GM21825 (cell line): ENCODE results near the gene PSEN2.
"Not testable (repeated sequence)": the region's sequence is repeated elsewhere in the genome, so short reads cannot be mapped to it uniquely, and the experiment has no call there.

ENCODE experiments used
- ATAC-seq: cut with Tn5 transposase; IDR thresholded peaks from one replicate; pipeline ENCODE4 v1.9.1; 2021; ENCODE audit warnings: mild to moderate bottlenecking, moderate library complexity; ENCODE audit not compliant: unreplicated experiment

Gene PSEN2

DNA sequence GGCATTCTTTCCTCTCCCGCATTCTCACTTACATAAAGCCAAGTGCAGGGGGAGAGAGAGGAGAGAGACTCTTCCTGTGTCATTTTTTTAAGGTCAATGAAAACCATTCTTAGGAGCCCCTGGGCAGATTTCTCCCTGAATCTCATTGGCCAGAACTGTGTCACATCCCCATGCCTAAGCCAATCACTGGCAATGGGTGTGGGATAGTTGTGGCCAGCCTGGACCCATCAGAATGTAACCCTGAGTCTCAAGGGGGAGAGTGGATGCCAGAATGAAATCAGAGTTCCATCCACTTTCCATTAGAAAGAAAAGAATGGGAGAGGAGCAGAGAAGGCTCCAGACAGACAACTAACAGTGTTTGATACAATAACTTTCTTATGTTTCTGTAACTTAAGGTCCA lies 38.5 kb downstream of the PSEN2 start:
- no peak for ATAC-seq

DNA sequence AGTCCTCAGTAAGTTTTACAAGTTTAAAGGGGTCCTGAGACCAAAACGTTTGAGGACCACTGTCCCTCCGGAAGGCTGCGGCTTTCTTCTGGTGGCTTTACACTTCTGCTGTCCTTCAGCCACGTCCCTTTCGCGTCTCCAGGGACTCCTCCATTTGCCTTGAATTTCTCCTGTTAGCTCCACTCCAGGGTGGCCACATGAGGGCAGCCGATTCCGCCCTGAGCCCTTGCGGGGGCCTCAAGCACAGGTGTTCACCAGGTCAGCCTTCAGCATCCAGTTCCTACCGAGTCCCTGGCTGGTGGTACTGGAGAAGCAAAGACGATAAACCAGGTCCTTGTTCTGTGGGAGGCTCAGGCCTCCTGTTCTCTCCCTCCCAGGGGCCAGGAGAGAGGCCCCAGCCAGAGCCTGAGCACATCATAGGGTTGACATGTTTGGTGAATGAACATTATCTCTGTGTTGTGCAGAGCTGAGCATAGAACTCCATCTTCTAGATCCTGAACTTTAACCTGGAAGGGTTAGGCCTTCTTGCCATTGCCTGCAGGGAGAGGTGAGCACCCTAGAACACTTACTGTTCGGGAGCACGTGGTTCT lies 42.3 kb downstream of the PSEN2 start:
- ATAC-seq, result peak; percentile 57

DNA sequence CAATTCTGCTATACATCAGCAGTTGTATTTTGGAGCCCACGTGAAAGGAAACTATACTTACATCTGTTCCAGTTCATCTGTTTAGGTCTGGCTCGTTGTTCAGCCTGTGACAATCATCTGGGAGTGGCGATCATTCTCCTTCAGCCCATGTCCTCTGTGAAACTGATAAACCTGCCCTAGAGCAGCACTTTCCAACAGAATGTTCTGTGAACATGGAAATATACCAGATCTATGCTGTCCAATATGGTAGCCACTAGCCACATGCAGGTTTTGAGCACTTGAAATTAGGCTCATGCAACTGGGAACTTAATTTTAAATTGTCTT lies 45.2 kb downstream of the PSEN2 start:
- ATAC-seq, result peak; percentile 13

DNA sequence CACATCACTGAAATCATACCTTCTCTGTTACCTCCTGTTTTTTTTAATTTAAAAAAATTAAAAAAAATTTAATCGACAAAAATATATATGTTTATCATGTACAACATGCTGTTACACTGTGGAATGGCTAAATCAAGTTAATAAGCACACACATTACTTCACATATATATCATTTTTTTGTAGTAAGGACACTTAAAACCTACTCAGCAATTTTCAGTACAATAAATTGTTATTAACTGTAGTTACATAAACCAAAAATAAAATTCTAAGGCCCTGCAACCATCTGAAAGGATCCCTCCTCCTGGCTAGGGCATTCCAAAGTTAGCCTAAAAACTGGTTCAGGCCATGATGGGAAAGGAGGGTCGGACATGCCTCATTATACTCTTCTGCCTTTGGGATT lies 46.1 kb downstream of the PSEN2 start:
- ATAC-seq, result no peak

DNA sequence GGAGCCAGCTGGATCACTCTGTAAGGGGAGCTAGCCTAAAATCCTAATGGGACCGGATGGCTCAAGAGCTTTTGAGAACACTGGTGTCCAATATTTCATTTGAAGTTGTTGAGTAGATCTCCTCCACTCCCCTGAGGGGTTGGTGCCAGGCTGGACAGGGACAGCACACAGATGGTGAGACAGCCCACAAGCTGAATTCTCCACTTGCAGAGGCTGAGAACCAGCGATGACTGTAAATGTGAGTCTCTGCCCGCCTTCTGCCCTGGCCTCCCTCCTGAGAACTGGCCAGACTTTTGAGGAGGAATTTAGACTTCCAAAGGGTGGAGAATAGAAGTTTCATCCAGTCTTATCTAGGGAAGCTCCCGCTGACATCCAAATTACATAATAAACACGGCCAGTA lies 49.2 kb downstream of the PSEN2 start:
- ATAC-seq, result no peak

DNA sequence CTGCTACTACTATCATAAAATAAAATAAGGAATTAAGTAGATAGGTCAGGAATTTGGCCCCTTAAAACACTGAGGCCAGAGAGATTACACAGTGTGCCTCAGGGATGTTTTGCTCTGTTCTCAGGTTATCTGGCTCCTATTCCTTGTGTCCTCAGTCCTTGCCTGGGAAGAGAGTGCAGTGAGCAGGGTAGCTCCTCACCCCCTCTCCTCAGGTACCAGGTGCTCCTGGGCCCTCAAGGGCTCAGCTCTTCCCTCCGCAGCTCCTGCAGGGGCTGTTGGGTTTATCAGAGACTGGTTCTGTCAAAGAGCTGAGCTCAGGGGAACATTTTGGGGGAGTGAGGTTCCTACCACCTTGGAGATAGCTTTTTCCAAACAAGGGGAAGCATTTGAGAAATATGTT lies 49.6 kb downstream of the PSEN2 start:
- no peak for ATAC-seq

DNA sequence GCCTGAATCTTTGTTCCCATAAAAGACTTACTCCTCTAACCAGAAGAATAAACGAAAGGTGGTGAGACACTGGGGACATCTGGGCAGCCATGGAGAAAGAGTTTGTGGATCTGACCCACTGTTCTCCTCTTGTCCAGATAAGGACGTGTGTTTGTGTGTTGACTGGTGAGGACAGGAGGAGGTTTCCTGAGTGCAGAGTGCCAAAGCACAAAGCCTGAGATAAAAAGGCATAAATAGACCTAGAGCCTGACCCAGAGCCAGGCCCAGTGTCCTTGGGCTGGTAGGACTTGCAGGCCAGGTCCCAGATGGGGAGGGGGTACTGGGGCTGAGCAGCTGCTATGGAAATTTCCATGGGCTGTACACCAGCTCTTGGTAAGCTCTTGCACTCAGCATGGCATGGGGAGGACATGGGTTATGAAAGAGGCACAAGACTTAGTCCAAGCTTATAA lies 50.1 kb downstream of the PSEN2 start:
- no peak for ATAC-seq

DNA sequence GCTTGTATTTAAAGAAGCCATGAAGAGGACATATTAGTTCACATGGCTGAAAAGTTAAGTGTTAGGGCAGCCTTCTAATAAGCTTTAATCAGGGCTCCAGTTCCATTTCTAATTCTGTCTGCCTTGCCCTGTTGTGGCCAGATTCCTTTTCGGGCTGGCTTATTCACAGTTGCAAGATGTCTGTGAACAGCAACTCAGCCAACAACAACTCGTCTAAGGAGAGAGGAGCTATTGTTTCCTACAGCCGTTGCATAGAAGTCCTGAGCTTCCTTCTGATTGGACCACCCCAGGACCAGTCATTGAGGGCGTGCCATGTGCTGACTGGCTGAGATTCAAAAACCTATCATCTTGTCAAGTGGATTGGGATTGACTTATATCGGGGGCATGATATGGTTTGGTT lies 51.1 kb downstream of the PSEN2 start:
- ATAC-seq, result no peak

DNA sequence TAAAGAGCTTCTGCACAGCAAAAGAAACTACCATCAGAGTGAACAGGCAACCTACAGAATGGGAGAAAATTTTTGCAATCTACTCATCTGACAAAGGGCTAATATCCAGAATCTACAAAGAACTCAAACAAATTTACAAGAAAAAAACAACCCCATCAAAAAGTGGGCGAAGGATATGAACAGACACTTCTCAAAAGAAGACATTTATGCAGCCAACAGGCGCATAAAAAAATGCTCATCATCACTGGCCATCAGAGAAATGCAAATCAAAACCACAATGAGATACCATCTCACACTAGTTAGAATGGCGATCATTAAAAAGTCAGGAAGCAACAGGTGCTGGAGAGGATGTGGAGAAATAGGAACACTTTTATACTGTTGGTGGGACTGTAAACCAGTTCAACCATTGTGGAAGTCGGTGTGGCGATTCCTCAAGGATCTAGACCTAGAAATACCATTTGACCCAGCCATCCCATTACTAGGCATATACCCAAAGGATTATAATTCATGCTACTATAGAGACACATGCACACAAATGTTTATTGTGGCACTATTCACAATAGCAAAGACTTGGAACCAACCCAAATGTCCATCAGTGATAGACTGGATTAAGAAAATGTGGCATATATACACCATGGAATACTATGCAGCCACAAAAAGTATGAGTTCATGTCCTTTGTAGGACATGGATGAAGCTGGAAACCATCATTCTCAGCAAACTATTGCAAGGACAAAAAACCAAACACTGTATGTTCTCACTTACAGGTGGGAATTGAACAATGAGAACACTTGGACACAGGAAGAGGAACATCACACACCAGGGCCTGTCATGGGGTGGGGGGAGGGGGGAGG lies 59.1 kb downstream of the PSEN2 start:
- ATAC-seq, result not testable (repeated sequence)

DNA sequence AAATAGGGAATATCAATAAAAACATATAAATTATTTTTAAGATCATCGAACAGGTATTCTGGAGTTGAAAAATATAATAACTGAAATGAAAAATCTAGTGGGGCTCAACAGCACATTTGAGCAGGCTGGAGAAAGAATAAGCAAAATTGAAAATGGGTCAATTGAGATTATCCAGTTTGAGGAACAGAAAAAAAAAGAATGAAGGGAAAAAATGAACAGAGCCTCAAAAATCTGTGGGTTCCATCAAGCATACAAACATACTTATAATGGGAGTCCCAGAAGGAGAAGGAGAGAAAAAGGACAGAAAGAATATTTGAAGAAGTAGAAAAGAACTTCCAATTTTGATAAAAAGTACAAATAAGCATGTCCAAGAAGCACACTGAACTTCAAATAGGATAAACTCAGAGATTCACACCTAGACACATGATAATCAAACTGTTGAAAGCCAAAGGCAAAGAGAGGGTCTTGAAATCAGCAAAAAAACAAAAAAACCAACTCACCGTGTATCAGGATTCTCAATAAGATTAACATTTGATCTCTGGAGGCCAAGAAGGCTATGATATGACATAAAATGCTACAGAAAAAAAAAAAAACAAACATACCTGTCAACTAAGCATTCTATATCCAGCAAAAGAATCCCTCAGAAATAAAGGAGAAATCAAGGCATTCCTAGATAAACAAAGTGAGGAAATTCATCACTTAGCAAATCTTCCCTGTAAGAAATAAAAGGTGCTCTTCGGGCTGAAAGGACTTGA lies 64.2 kb downstream of the PSEN2 start:
- no peak for ATAC-seq

DNA sequence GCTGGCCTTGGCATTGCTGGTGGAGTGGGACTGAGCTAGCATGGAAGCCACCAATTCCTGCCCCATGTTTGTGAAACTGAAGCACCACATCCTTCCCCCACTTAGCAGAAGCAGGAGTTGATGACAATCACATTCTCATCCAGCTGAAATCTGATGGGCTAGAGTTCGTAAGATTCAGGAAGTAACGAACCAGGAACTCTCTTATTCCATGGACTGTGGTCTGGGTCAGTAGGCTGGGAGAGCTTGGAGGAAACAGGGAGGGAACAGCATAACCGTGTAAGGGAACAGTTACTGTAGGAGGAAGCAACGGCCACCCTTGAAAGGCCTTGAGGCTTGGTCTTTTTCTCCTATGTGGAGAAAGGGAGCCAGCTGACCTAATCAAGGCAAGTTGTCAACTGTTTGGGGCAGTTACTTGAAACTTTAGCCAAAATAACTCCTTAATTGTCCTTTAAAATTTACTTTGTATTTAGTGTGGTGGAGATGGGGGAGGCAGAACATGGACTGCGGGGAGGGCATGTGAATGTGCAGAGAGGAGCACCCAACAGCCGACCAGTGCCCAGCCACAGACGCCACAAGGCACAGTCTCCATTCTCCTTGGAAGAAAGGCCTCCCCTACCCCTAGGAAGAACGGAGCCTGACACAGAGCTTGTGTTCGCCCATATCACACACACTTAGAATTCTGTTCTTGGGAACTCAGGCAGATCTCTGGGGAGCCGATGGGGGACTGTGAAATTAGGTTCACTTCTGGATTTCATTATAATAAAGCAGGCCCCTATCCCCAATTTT lies 67.7 kb downstream of the PSEN2 start:
- no peak for ATAC-seq

DNA sequence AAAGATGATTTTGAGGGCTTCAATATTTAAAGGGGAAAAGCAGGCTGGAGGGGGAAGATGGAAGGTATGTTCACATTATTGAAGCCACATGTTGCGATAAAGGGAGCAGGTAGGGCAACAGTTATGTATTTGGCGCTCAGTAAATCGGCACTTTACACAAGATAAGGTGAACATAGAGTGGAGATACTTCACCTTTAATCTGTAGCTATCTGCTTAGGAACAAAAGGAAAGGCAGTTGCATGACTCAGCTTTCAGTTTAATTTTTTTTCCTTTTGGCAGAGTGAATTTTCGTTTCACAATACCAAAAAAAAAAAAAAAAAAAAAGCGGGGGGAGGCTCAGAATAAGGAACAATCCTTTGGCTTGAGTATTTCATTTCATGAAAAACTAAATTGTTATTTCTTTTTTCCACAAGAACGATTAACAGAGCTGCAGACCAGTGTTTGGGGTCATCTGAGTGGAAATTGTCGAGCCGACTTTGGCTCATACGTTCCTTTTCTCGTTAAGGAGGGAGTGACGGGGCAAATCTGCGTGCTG lies 68.6 kb downstream of the PSEN2 start:
- ATAC-seq, result no peak

DNA sequence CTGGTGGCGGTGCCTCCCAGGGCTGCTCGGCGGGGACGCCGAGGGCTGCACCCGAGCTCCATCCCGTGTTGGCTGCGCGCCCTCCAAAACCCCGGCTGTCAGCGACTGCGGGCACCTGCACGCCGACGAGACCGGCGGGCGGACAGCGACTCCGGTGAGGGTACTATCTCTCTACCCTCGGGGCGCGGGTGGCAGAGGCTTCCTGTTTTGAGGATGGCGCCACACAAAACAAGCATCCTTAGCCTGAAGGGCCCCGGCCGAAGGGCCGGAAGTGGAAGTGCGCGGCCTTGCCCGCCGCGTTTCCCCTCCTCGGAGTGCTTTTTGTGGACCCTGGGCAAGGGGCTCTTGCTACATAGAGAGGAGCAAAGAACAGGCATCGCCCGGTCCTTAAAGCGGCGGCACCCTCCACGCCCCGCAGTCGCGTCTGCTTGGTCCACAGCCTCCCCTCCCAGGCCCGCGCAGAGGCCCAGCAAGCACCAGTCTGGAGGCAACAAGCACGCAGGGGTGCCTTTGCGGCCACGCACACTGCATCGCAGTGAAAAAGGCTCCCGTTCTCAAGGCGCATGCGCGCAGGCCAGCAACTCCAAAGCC lies 69.1 kb downstream of the PSEN2 start:
- ATAC-seq, result peak; percentile 33

DNA sequence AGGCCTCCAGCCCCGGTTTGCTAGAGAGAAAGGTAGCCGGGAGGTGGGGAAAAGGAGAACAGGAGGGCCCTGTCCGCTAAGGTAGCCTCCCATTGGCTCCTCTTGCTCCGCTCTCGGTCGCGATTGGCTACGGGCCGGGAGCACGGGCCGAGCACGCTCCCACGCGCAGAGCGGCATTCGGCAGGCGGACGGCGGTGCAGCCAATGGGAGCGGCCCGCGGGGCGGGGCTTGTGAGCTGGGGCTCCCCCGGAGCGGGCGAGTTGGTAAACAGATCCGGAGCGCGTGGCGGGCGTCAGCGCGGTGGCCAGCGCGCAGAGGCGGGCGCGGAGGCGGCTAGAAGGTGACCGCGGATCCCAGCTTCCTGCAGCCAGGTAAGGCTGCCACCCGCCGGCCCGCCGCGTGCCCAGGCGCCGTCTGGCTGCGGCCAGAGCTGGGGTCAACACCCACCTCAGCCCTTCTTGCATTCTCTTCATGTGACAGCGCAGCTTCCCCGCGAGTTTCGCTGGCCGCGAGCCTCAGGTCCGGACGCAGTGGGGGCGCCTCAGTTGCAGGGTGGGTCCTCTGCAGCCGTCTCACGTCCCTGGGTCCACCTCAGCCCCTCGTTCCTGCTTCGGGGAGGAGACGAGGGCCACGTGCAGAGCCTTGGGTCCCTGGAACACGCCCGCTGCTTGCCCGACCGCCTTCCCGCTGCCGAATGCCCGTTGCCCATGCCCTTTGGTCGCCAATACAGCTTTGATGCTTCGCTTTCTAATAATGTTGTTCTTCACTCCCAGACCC lies 69.8 kb downstream of the PSEN2 start, which contains the start of gene COQ8A:
Gene COQ8A, plus strand, starts transcription at position 266 of the 777 bp plus-strand sequence. CDS start 21,092 bp downstream, outside the sequence.
- ATAC-seq, result peak; percentile 95

DNA sequence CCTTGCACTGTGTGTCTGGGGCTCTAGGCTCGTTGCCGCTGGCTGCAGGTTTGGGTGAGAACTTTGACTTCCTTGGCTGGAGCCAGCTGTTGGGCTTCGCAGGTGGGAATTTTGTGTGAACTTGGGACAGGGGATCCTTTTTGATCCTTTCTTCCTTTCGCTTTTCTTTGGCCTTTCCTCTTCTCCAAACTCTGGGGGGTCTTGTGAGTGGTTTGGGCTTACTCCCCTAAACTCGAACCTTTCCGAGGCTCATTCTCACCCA lies 70.3 kb downstream of the PSEN2 start:
- ATAC-seq, result no peak

DNA sequence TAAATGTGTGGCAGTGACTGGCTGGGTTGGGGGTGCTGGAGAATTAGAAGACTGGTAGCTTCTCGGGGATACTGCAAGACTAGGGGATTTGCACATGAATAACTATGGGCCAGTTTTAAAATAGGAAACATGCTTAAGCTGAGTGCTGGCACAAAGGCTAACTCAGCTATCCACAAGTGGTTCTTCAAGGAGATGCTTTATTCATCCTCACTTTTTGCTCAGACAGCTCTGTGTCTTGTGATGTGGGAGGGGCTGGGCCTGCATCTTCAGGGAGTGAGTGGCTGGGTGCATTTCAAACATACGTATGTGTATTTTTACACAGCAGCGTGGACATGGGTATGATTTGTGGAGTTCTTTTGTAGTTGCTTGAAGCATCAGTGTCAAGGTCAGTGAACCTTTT lies 72.0 kb downstream of the PSEN2 start:
- no peak for ATAC-seq

DNA sequence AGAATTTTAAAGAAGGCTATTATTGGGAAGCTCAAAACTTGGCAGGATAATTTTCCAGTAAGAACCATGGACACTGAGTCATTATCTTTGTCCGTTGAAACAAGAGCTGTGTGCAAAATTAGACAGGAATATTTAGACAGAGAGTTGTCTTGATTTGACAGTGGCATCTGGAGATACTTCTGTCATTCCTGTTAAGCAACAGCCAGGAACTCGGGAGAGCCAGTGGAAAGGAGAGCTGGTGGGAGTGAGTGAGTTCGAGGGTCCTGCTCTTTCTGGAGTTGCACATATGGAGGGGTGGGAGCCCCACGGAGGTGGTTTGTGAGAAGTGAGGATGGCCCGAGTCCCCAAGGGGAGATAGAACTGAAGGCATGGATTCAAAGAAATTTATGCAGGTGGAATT lies 72.7 kb downstream of the PSEN2 start:
- no peak for ATAC-seq

DNA sequence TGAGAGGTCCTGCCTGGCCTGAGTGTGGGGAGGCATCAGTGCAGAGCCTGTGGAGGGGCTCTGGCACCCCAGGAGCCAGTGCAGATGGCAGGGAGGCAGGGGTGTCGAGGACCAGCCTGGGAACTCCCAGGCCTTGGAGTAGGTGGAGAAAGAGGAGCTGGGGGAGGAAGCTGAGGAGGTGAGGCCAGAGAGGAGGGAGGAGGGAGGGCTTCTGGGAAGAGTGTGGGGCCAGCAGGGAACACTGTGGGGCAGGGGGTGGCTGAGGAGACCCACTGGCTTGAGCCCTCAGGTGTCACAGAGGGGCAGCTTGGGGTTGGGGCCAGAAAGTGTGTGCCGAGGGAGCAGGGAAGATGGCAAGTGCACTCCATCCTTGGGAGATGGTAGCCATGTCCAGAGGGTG lies 73.5 kb downstream of the PSEN2 start:
- ATAC-seq, result no peak

DNA sequence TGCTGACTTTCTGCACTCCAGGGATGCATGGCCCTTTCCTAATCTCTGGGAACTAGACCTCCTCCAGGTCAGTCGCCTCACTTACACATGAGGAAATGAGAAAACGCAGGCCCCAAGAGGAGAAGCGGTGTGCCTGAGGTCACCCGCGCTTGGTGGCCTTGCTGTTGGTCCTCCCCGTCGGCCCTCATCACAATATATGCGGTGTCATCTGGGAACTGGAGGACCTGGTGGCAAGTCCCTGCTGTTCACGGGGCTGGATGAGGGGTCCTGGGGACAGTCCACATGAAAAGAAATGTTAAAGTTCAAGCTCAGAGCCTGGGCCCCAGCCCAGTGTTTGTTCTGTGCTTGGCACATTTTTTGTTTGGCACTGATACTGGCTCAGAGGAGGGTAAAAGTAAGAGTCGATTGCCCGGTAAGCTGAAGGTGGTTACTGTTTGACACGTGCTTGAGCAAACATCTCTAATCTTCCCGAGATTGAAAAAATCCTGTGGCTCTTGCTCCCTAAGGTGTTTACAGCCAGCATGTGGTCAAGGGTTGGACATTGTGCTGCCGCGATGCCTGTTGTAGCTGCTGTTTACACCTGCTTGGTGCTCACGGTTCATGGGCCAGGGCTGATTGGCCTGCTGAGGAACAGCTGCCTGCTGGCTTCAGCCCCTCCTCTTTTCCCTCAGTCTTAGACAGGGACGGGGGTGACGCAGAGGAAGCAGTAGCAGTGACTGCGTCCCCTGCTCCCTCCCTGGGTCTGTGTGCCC lies 74.9 kb downstream of the PSEN2 start:
- no peak for ATAC-seq
